Coronary artery (tissue), 2 donors: Measurements from ENCODE around the gene TANGO2.

Experiments
- DNase-seq: peaks from one replicate; pipeline ENCODE4 v3.0.0-alpha.2; 2017; ENCODE audit warnings: low spot score
- H3K27ac ChIP-seq, 2 donors: fragments of 200-600 bp; sonication (generic); one replicate each; pipeline ENCODE4 v1.5.1; 2016 to 2019
- H3K4me3 ChIP-seq: fragments of 200-600 bp; sonication (generic); 2 replicates; pipeline ENCODE4 v1.5.1; 2016; ENCODE audit warnings: mild to moderate bottlenecking, moderate library complexity
- TF ChIP-seq, protein P1 (sequence below): fragments of 200-600 bp; sonication (generic); IDR thresholded peaks from one replicate; pipeline ENCODE4 v1.5.1; 2019; ENCODE audit warnings: antibody characterized with exemption

TANGO2 gene

DNA sequence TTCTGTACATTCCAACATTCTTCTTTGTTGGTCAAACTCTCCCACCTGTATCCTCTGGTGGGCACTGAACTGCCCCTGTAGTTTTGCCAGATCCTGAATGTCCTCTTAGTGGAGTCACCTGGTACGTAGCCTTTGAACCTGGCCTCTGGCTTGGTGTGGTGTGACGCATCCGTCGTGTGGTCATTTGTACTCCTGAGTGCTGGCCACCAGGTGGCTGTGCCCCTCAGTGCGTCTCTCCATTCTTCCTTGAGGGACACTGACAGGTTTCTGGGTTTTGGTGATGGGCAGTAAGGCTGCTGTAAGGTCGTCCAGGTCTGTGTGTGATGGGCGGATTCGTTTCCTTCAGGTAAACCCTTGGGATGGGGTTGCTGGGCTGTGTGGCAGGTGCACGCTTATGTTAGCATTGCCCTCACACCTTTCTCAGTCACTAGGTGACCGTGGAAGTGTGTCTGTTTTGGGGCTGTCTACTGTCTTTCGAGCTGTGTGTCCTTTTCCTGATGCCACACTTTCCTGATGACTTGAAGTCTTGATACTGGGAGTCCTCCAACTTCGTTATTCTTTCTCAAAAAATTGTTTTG lies 81.4 kb downstream of the TANGO2 start:
- Histone ChIP-seq H3K4me3 (no peak overlapping the region), H3K27ac (no peak overlapping the region)
- TF ChIP-seq, protein P1, sequence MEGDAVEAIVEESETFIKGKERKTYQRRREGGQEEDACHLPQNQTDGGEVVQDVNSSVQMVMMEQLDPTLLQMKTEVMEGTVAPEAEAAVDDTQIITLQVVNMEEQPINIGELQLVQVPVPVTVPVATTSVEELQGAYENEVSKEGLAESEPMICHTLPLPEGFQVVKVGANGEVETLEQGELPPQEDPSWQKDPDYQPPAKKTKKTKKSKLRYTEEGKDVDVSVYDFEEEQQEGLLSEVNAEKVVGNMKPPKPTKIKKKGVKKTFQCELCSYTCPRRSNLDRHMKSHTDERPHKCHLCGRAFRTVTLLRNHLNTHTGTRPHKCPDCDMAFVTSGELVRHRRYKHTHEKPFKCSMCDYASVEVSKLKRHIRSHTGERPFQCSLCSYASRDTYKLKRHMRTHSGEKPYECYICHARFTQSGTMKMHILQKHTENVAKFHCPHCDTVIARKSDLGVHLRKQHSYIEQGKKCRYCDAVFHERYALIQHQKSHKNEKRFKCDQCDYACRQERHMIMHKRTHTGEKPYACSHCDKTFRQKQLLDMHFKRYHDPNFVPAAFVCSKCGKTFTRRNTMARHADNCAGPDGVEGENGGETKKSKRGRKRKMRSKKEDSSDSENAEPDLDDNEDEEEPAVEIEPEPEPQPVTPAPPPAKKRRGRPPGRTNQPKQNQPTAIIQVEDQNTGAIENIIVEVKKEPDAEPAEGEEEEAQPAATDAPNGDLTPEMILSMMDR = no peak
- no peak for DNase-seq

DNA sequence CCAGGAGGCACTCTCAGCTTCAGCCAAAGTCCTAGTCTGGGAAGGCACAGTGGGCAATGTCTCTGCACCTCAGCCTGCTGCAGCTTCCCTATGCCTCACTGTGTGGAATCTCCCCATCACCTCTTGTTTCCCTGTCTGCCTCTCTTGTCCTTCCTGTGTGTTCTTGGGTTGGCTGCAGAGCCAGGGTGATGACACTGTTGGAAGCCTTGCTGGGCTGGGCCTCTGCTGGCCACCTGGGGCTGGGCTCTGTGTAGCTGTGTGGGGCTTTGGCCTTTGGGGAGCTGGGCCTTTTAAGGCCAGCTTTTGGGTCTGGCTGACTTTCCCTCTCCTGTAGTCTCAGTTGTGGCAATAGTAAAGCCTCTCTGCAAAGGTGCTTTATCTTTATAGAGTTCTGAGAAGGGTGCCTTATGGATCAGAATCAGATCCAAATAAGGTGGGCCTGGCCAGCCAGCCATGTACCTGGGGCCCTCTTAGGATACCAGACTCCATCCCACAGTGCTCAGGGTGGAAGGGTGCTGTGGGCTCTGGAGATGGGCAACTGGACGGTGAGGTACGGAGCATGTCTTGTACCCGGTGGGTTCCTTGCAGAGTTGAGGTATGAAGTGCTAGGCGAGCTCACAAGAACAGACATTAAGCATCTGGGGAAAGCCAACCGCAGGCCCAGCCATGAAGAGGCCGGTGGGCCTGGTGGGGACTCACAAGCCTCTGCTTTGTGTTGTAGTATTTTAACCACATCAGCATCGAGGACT lies 84.7 kb downstream of the TANGO2 start:
- no peak for DNase-seq
- no peak overlapping the region for H3K27ac ChIP-seq
- no peak overlapping the region for H3K4me3 ChIP-seq
- TF ChIP-seq, protein P1 = no peak

DNA sequence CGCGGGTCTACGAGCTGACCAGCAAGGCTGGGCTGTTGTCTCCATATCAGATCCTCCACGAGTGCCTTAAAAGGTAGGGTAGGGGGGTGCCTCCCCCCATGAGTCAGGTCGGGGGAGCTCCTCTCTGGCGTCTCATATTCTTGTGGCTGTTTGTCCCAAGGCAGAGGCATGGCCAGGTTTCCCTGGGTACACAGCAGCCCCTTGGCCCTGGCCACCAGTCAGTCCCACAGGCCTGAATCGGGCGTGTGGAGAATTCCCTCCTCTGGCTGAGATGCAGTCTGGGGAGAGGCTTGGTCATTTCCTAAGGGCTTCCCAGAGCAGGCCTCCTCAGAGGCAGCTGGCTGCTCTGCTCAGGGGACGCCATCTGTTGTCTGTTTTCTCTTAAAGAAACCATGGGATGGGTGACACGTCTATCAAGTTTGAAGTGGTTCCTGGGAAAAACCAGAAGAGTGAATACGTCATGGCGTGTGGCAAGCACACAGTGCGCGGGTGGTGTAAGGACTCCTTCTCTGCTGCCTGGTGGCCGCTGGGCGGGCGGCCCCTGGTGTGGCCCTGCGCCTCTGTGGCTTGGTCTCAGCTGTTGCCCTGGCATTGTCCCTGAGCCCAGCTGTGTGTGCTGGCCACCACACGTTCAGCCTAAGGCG lies 85.4 kb downstream of the TANGO2 start:
- TF ChIP-seq, protein P1 = no peak

GRCh38 chr22:20106849-20107237 lies 85.9 kb downstream of the TANGO2 start:
- no peak for DNase-seq
- TF ChIP-seq, protein P1 = no peak
- Histone ChIP-seq H3K4me3 (no peak overlapping the region), H3K27ac (no peak overlapping the region)

More for the DNA sequence above, 85.4 kb downstream of the TANGO2 start:
- Histone ChIP-seq H3K27ac (no peak overlapping the region), H3K4me3 (no peak overlapping the region)
- DNase-seq = no peak

GRCh38 chr22:20107471-20107901 lies 86.6 kb downstream of the TANGO2 start:
- Histone ChIP-seq H3K4me3 (no peak overlapping the region), H3K27ac (no peak overlapping the region)
- no peak for DNase-seq
- TF ChIP-seq, protein P1 = no peak

DNA sequence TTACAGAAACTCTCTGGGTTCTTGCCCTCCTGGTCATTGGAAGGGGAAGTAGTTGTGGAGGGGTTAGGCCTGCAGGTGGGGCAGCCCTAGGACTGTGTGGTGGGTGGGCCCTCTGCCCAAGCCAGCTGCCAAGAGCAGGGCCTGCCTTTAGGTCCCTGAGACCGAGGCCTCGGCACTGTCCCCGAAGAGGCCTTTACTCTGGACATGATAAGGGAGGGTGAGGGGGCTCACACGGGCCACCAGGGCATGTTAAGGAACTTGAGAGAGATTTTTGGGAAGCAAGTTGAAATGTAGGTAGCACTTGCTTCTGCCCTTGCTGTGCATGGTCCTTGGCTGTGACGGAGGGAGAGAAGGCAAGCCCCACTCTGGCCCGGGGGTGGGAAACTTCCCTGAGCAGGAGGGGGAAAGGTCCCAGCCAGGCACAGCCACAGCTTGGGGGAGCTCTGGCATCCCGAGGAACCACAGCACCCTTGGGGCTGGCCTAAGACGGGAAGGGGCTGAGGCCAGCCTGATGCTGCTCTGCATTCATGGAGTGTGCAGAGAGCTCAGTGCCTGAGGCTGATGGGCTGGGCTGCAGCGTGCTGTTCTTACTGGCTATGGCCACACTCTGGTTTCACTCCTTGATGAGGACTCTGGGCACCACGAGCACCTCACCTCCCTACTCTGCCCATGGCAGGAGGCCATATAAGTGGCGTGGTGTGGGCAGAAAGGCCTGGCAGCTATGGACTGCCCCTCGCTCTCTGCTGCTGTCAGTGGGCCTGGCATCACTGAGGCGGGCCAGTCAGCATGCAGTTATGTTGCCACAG lies 87.2 kb downstream of the TANGO2 start:
- H3K27ac ChIP-seq = no peak overlapping the region
- TF ChIP-seq, protein P1 = no peak
- no peak for DNase-seq
- H3K4me3 ChIP-seq = no peak overlapping the region
